KOPT-K1 (cell line): Measurements from ENCODE around the gene BPI.
"Not testable (repeated sequence)": the region's sequence is repeated elsewhere in the genome, so short reads cannot be mapped to it uniquely, and the experiment has no call there.

Experiments used
- H3K27ac ChIP-seq: fragments of 200-600 bp; sonication (generic); 2 replicates; pipeline ENCODE4 v1.5.1; 2016; ENCODE audit warnings: antibody characterized with exemption, mild to moderate bottlenecking, low read depth, low read length; ENCODE audit not compliant: poor library complexity, severe bottlenecking
- H3K36me3 ChIP-seq: fragments of 200-600 bp; sonication (generic); 2 replicates; pipeline ENCODE4 v1.5.1; 2017; ENCODE audit warnings: antibody characterized with exemption, mild to moderate bottlenecking, low read length, moderate library complexity; ENCODE audit not compliant: insufficient read depth
- H3K9me3 ChIP-seq: fragments of 200-600 bp; sonication (generic); 2 replicates; pipeline ENCODE4 v1.5.1; 2017; ENCODE audit warnings: antibody characterized with exemption, low read length, mild to moderate bottlenecking; ENCODE audit not compliant: insufficient read depth, poor library complexity, severe bottlenecking

BPI gene

DNA sequence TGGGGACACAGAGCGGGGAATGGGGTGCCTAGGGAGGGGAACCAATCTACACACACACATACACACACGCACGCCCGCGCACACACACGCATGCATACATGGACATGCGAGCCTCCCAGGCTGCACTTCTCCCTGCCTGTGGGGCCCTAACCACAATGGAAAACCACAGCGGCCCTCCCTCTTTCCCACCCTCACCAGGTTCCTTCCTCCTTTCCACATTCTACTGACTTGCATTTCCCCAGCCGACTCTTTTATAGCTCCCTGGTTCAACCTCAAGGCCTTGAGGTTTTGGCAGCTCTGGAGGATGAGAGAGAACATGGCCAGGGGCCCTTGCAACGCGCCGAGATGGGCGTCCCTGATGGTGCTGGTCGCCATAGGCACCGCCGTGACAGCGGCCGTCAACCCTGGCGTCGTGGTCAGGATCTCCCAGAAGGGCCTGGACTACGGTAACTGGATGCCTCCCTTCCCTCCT, at the start of gene BPI:
TSS of gene BPI (plus strand) at position 249 of the 472 bp plus-strand sequence. CDS start at position 317, 68 bp downstream.
- H3K36me3 ChIP-seq: no peaks in the 10 kb centered on the region
- H3K27ac ChIP-seq: no peak within 1 kb of the TSS
- no peaks in the 10 kb centered on the region for H3K9me3 ChIP-seq

GRCh38 chr20:38254621-38255020, 49.3 kb upstream of the BPI start:
- H3K36me3 ChIP-seq, H3K9me3 ChIP-seq, H3K27ac ChIP-seq: not testable (repeated sequence)

GRCh38 chr20:38255393-38255792, 48.6 kb upstream of the BPI start:
- H3K9me3 ChIP-seq: no peaks in the 10 kb centered on the region
- H3K36me3 ChIP-seq: no peaks in the 10 kb centered on the region
- no peak overlapping the region for H3K27ac ChIP-seq

GRCh38 chr20:38256021-38256420, 47.9 kb upstream of the BPI start:
- no peak overlapping the region for H3K27ac ChIP-seq
- no peaks in the 10 kb centered on the region for H3K9me3 ChIP-seq
- no peaks in the 10 kb centered on the region for H3K36me3 ChIP-seq

GRCh38 chr20:38256966-38257365, 47.0 kb upstream of the BPI start:
- H3K9me3 ChIP-seq: no peaks in the 10 kb centered on the region
- H3K36me3 ChIP-seq: no peaks in the 10 kb centered on the region
- no peak overlapping the region for H3K27ac ChIP-seq

GRCh38 chr20:38258545-38259215, 45.3 kb upstream of the BPI start:
- no peak overlapping the region for H3K27ac ChIP-seq

DNA sequence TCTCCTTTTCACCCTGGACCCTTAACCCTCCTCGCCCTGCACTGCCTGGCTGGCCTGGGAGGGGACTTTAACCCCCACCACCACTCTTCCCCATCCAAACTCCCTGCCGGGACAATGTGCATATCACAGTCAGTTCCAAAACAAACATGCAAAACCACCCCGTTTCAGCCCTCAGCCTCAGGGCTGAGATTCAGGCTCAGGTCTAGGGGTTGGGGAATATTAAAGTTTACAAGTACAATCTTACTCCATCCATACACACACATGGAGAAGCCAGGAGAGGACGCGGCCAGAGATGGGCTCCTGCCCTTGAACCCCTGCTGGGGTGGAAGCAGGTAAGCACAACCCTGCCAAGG, 44.0 kb upstream of the BPI start:
- no peaks in the 10 kb centered on the region for H3K9me3 ChIP-seq
- H3K36me3 ChIP-seq: no peaks in the 10 kb centered on the region
- H3K27ac ChIP-seq: no peak overlapping the region

More at GRCh38 chr20:38258545-38259215, 45.3 kb upstream of the BPI start:
- H3K9me3 ChIP-seq: no peaks in the 10 kb centered on the region
- H3K36me3 ChIP-seq: no peaks in the 10 kb centered on the region

DNA sequence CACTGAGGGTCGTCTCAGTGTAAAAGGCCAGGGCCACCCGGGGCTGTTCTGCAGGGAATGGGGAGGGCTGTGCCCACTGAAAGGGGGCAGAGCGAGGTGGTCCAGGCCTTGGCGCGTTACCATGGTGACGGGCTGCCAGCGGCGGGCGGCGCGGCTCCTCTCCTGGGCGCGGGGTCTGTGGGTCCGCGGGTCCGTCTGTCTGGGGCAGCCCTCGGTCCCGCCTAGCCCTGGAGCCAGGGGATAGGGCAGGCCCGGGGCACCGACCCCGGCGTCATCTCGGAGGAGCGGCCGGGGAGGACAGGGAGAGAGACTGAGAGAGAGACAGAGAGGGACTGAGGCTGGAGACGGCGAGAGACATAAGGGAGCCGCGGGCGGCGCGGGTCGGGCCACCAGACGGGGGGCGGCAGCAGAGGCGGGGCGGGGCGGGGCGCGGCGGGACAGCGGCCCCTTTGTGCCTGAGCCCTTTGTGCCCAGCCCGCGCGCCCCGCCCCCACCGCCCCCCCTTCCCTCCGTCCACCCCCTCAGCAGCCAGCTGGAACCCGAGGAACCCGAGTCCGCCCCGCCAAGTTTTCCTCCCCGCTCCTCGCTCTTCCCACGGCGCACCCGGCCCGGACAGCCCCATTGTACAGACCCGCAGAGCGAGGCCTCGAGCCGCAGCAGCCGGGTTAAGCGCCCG, 43.4 kb upstream of the BPI start, which contains the start of gene KIAA1755:
TSS of gene KIAA1755 (minus strand) at position 358 of the 676 bp plus-strand sequence. CDS start at position 123, 235 bp downstream.
- Histone ChIP-seq H3K9me3 (no peaks in the 10 kb centered on the region), H3K36me3 (no peaks in the 10 kb centered on the region), H3K27ac (no peak within 1 kb of the TSS)

DNA sequence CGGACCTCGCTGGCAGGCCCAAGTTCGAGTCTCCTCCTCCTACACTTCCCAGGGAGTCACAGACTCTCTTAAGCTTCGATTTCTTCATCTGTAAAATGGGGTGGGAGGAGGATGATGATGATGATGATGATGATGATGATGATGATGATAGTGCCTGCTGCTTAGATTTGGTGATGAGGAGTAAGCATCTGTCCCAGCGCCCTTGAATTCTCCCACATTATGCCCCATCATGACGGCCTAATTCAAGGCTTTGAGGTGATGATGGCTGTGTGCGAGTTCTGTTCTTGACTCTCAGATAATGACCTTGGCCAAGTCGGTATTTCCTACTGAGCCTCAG, 42.9 kb upstream of the BPI start:
- H3K36me3 ChIP-seq: no peaks in the 10 kb centered on the region
- no peak overlapping the region for H3K27ac ChIP-seq
- H3K9me3 ChIP-seq: no peaks in the 10 kb centered on the region

DNA sequence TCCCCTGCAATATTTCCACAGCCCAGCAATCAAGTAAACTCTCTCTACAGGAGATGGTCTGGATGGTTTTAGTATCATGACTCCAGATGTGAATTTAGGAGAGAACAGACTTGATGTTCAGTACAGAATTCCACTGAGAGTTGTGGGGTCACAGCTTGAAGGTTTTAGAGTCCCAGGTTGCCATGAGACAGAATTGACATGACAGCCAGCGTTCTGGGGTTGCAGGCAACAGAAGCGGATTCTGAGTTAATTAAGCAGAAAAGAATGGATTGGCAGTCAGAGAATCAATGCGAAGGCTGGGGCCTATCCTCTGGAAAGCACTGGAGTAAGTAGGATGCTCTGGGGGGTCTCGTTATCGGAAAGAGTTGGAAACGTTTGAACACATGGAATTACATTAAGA, 41.0 kb upstream of the BPI start:
- Histone ChIP-seq H3K27ac (no peak overlapping the region), H3K9me3 (no peaks in the 10 kb centered on the region), H3K36me3 (no peaks in the 10 kb centered on the region)

- Histone ChIP-seq H3K36me3 (no peaks in the 10 kb centered on the region), H3K9me3 (no peaks in the 10 kb centered on the region), H3K27ac (no peak overlapping the region)
Observed at GRCh38 chr20:38266426-38266825, 37.5 kb upstream of the BPI start.

DNA sequence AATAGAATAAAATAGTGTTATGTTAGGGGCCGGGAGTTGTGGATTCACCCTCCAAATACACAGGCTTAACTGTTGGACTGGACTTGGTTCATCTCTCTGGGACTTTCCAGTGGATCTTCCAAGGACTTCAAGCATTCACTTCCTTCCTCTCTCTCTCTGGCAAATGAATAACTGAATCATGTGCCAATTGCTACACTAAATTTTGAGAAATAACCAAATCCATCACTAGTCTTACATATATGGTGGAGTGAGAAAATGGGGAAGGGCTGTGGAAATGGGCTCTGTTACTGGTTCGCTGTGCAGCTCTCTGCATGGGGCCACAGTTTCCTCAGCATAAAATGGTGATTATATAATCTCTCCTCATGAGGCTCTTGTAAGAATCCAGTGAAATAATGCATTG, 36.7 kb upstream of the BPI start:
- H3K27ac ChIP-seq: no peak overlapping the region
- no peaks in the 10 kb centered on the region for H3K9me3 ChIP-seq
- H3K36me3 ChIP-seq: no peaks in the 10 kb centered on the region

DNA sequence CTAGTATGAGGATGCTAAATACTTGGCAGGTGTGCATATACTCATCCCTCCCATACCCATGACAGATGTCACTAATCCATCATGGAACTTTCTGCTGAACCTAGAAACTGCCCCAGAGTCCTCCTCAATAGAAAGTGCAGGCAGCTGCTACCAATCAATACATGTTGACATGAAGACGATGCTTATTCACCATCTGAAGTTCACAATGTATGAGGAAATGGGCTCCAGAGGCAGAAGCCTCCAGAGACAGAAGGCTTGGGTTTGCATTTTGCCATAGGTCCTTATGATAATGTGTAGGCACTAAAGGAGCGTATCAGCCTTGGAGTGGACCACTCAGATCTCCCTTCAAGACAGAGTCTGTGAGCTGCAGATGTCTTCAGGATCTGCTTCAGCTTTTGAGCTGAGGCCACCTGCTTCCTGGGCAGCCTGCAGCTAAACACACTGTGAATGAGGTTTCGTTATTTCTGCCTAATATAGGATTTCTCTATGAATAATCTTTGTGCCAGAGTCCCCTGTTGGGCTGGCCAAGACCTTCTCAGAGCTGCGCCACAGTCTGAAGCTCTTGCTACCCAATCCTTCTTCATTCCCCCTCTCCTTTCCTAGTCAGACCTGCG, 35.9 kb upstream of the BPI start:
- Histone ChIP-seq H3K9me3 (no peaks in the 10 kb centered on the region), H3K27ac (no peak overlapping the region), H3K36me3 (no peaks in the 10 kb centered on the region)

DNA sequence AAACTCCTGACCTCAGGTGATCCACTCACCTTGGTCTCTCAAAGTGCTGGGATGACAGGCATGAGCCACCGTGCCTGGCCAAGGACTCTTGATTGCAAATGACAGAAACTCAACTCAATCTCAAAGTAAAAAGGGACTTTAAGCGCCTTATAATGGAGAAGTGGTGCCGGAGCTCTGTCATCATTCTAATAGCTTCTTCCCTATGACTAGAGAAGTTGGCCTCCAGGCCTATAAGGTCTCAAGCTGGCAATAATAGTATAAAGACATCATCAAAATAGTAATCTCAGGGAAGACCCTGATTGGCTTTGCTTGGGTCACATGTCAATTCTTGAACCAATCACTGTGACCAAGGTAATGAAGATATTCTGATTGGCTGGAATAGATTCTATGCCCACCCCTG, 34.9 kb upstream of the BPI start:
- Histone ChIP-seq H3K9me3 (no peaks in the 10 kb centered on the region), H3K36me3 (no peaks in the 10 kb centered on the region), H3K27ac (no peak overlapping the region)

- Histone ChIP-seq H3K36me3 (no peaks in the 10 kb centered on the region), H3K27ac (no peak overlapping the region), H3K9me3 (no peaks in the 10 kb centered on the region)
Observed at GRCh38 chr20:38269715-38270114, 34.2 kb upstream of the BPI start.
